HCT116 (cell line): ENCODE measurements around the gene VAV2. TPM values are rescaled to one million over a fixed set of nuclear protein-coding genes. Genes with fewer than 3 reads are reported as not detected.

ENCODE experiments used
- ATAC-seq: fragments of 200-7000 bp; cut with Tn5 transposase; 2 replicates; pipeline ENCODE4 v1.9.1; 2020; ENCODE audit warnings: mild to moderate bottlenecking, moderate library complexity
- BruUV-seq: library from RNA; stranded (reverse); fragments of 400-500 nt; replicated peaks from 2 replicates; lab custom pipeline; 2021; lab: Mats Ljungman, UMichigan
- CTCF ChIA-PET: fragments of 300-600 bp; sonication (Branson Sonifier 250); formaldehyde crosslinking; loops from one replicate; lab custom pipeline; 2021; ENCODE audit warnings: antibody characterized with exemption; lab: Charles Lee
- POLR2A ChIA-PET: fragments of 300-600, 350-600 bp; sonication (Branson Sonifier 250); formaldehyde crosslinking; loops from one replicate; lab custom pipeline; 2021; ENCODE audit warnings: antibody characterized with exemption; lab: Charles Lee
- RAD21 ChIA-PET, 2 experiments: fragments of 300-600 bp; sonication (Branson Sonifier 250); formaldehyde crosslinking; loops; one replicate each; lab custom pipeline; 2023; ENCODE audit warnings: low total read pairs in 2 of 2; ENCODE audit not compliant: uncharacterized antibody in 2 of 2, unreplicated experiment in 2 of 2, low non-redundant PET in 1 of 2; lab: Charles Lee
- DNase-seq: peaks from one replicate; pipeline ENCODE4 v3.0.0-alpha.2; 2010; ENCODE audit warnings: low read depth, low spot score
- H2AFZ ChIP-seq: fragments of 200-600 bp; shearing (Covaris generic), sonication (generic); 2 replicates; pipeline ENCODE4 v1.6.1; 2017; ENCODE audit warnings: low read depth, mixed run types, mixed read lengths, antibody characterized with exemption, low read length; ENCODE audit not compliant: poor library complexity, severe bottlenecking
- H3K27ac ChIP-seq: 2 replicates; pipeline ENCODE4 v1.5.1; 2012; ENCODE audit warnings: low read depth, low read length
- H3K27me3 ChIP-seq: fragments of 200-600 bp; sonication (generic); 2 replicates; pipeline ENCODE4 v1.6.1; 2016; ENCODE audit warnings: mixed run types, low read length, mixed read lengths; ENCODE audit not compliant: insufficient read depth
- H3K36me3 ChIP-seq, 2 experiments: fragments of 200-500 bp in 1 of 2; fragments of 200-600 bp in 1 of 2; sonication (Bioruptor generic) in 1 of 2; sonication (generic) in 1 of 2; 2 replicates each; pipeline versions ENCODE4 v1.5.1 to v1.6.1; 2014 to 2016; ENCODE audit warnings: low read length in 2 of 2, inconsistent platforms in 1 of 2, mixed read lengths in 1 of 2, mixed run types in 1 of 2; ENCODE audit not compliant: insufficient read depth in 2 of 2, control insufficient read depth in 1 of 2
- H3K4me1 ChIP-seq, 2 experiments: fragments of 200-600 bp in 1 of 2; sonication (generic) in 1 of 2; 2 replicates each; pipeline versions ENCODE4 v1.5.1 to v1.6.1; 2012 to 2017; ENCODE audit warnings: low read length in 2 of 2, inconsistent platforms in 1 of 2, mild to moderate bottlenecking in 1 of 2, mixed read lengths in 1 of 2, mixed run types in 1 of 2, moderate library complexity in 1 of 2; ENCODE audit not compliant: insufficient read depth in 2 of 2, control insufficient read depth in 1 of 2
- H3K4me2 ChIP-seq: fragments of 200-600 bp; sonication (generic); 2 replicates; pipeline ENCODE4 v1.6.1; 2017; ENCODE audit warnings: mixed run types, low read length, mixed read lengths
- H3K4me3 ChIP-seq, 2 experiments: fragments of 200-600 bp in 1 of 2; sonication (generic) in 1 of 2; replicated peaks in 1 of 2; 2 replicates each; pipeline ENCODE4 v1.5.1; 2011 to 2016; ENCODE audit warnings: low read length in 2 of 2, control low read depth in 1 of 2, low read depth in 1 of 2, mild to moderate bottlenecking in 1 of 2, mixed read lengths in 1 of 2, mixed run types in 1 of 2
- H3K79me2 ChIP-seq: fragments of 200-600 bp; sonication (generic); 2 replicates; pipeline ENCODE4 v1.6.1; 2017; ENCODE audit warnings: mild to moderate bottlenecking, mixed run types, low read length, moderate library complexity, mixed read lengths; ENCODE audit not compliant: insufficient read depth
- H3K9ac ChIP-seq: fragments of 200-600 bp; sonication (generic); 2 replicates; pipeline ENCODE4 v1.6.1; 2016; ENCODE audit warnings: low read length, mixed read lengths
- H3K9me2 ChIP-seq: fragments of 200-600 bp; sonication (generic), shearing (Covaris generic); 2 replicates; pipeline ENCODE4 v1.6.1; 2017; ENCODE audit warnings: mixed run types, mild to moderate bottlenecking, moderate library complexity; ENCODE audit not compliant: insufficient read depth
- H3K9me3 ChIP-seq, 2 experiments: fragments of 200-500 bp in 1 of 2; fragments of 200-600 bp in 1 of 2; sonication (Bioruptor generic) in 1 of 2; sonication (generic) in 1 of 2; 2 replicates each; pipeline ENCODE4 v1.6.1; 2014 to 2017; ENCODE audit warnings: low read length in 2 of 2, mixed read lengths in 2 of 2, inconsistent platforms in 1 of 2, low read depth in 1 of 2, mild to moderate bottlenecking in 1 of 2, mixed run types in 1 of 2, moderate library complexity in 1 of 2; ENCODE audit not compliant: control insufficient read depth in 1 of 2, insufficient read depth in 1 of 2
- H4K20me1 ChIP-seq: fragments of 200-600 bp; sonication (generic), shearing (Covaris generic); 2 replicates; pipeline ENCODE4 v1.6.1; 2017; ENCODE audit warnings: mixed run types, mild to moderate bottlenecking, moderate library complexity; ENCODE audit not compliant: insufficient read depth
- ATF3 ChIP-seq: IDR thresholded peaks from 2 replicates; pipeline ENCODE4 v1.6.1; 2012
- CEBPB ChIP-seq: IDR thresholded peaks from 2 replicates; pipeline ENCODE4 v1.6.1; 2012; ENCODE audit warnings: low read depth
- CTCF ChIP-seq, 3 experiments: fragments of 200-600 bp in 1 of 3; sonication (generic) in 1 of 3; IDR thresholded peaks in 2 of 3; conservative IDR thresholded peaks in 1 of 3; 2 replicates each; pipeline ENCODE4 v1.5.1; 2012 to 2017; ENCODE audit warnings: low read depth in 2 of 3, low read length in 2 of 3, antibody characterized with exemption in 1 of 3, borderline replicate concordance in 1 of 3, control low read depth in 1 of 3, mild to moderate bottlenecking in 1 of 3, mixed read lengths in 1 of 3, mixed run types in 1 of 3, moderate library complexity in 1 of 3; ENCODE audit not compliant: insufficient read depth in 1 of 3
- EZH2phosphoT487 ChIP-seq: fragments of 200-600 bp; IDR thresholded peaks from 2 replicates; pipeline ENCODE4 v1.6.1; 2018; ENCODE audit warnings: antibody characterized with exemption, borderline replicate concordance
- FOSL1 ChIP-seq: IDR thresholded peaks from 2 replicates; pipeline ENCODE4 v1.6.1; 2012; ENCODE audit warnings: low read depth
- JUND ChIP-seq: IDR thresholded peaks from 2 replicates; pipeline ENCODE4 v1.6.1; 2012
- POLR2A ChIP-seq: IDR thresholded peaks from 2 replicates; pipeline ENCODE4 v1.7.0; 2011; ENCODE audit warnings: borderline replicate concordance; ENCODE audit not compliant: insufficient read depth, insufficient read length; ENCODE audit errors: extremely low read depth
- SIN3A ChIP-seq: IDR thresholded peaks from 2 replicates; pipeline ENCODE4 v1.6.1; 2012; ENCODE audit warnings: low read depth
- SP1 ChIP-seq: IDR thresholded peaks from 2 replicates; pipeline ENCODE4 v1.6.1; 2012; ENCODE audit warnings: low read depth
- TCF7L2 ChIP-seq: IDR thresholded peaks from 2 replicates; pipeline ENCODE4 v1.7.0; 2011; ENCODE audit warnings: borderline replicate concordance, inconsistent platforms; ENCODE audit not compliant: insufficient read depth, insufficient read length; ENCODE audit errors: extremely low read depth
- YY1 ChIP-seq: IDR thresholded peaks from 2 replicates; pipeline ENCODE4 v1.6.1; 2011; ENCODE audit warnings: low read length, low read depth, moderate library complexity, mild to moderate bottlenecking; ENCODE audit not compliant: insufficient replicate concordance; ENCODE audit errors: extremely low read depth
- ZBTB33 ChIP-seq: IDR thresholded peaks from 2 replicates; pipeline ENCODE4 v1.6.1; 2011; ENCODE audit warnings: mild to moderate bottlenecking, low read length, moderate library complexity; ENCODE audit not compliant: insufficient replicate concordance; ENCODE audit errors: extremely low read depth
- ZFX ChIP-seq: fragments of 450-650 bp; IDR thresholded peaks from 2 replicates; pipeline ENCODE4 v1.6.1; 2017
- ZNF274 ChIP-seq: fragments of 200-500 bp; sonication (Bioruptor generic); IDR thresholded peaks from 2 replicates; pipeline ENCODE4 v1.6.1; 2014; ENCODE audit warnings: mild to moderate bottlenecking, low read depth, low read length, inconsistent platforms
- intact Hi-C: fragments of 100-400 bp; cut with micrococcal nuclease; formaldehyde crosslinking; loops from 2 replicates; pipeline ENCODE4 v1.10.0; 2022
- total RNA-seq: library from RNA; stranded (reverse); gene quantifications from one replicate; pipeline ENCODE4 v1.2.1, GENCODE V29; 2021; ENCODE audit not compliant: unreplicated experiment
- TF ChIP-seq, protein P1 (sequence below): IDR thresholded peaks from 2 replicates; pipeline ENCODE4 v1.6.1; 2012; ENCODE audit warnings: low read depth

The VAV2 gene
- total RNA-seq, 1 experiment from 2014 or later = 33.2 TPM

GRCh38 chr9:133978899-133979272, 13.2 kb downstream of the VAV2 start:
- intact Hi-C loops = no loop called here
- no peak overlapping the region for H2AFZ ChIP-seq
- H3K4me2 ChIP-seq = no peak overlapping the region
- no TSS peak for BruUV-seq
- H3K4me1 ChIP-seq = no peaks in the 10 kb centered on the region
- H3K9me3 ChIP-seq = no peaks in the 10 kb centered on the region
- H4K20me1 ChIP-seq = no peaks in the 10 kb centered on the region
- H3K79me2 ChIP-seq = peaks cover 93% of the 10 kb centered on the region
- TF ChIP-seq JUND (no peak), ZBTB33 (no peak), SP1 (no peak), ZNF274 (no peak), ZFX (no peak), CEBPB (no peak), POLR2A (no peak), CTCF (IDR thresholded peaks at IDR 0.05 in 2 of 3, conservative IDR thresholded peaks at IDR 0.05 in 1 of 3; ENCODE audit: borderline replicate concordance in 1 of 3, insufficient read depth in 1 of 3, low read depth in 2 of 3, low read length in 2 of 3) (no peak), FOSL1 (no peak), TCF7L2 (no peak), EZH2phosphoT487 (no peak), ATF3 (no peak), SIN3A (no peak), YY1 (no peak)
- TF ChIP-seq, protein P1, sequence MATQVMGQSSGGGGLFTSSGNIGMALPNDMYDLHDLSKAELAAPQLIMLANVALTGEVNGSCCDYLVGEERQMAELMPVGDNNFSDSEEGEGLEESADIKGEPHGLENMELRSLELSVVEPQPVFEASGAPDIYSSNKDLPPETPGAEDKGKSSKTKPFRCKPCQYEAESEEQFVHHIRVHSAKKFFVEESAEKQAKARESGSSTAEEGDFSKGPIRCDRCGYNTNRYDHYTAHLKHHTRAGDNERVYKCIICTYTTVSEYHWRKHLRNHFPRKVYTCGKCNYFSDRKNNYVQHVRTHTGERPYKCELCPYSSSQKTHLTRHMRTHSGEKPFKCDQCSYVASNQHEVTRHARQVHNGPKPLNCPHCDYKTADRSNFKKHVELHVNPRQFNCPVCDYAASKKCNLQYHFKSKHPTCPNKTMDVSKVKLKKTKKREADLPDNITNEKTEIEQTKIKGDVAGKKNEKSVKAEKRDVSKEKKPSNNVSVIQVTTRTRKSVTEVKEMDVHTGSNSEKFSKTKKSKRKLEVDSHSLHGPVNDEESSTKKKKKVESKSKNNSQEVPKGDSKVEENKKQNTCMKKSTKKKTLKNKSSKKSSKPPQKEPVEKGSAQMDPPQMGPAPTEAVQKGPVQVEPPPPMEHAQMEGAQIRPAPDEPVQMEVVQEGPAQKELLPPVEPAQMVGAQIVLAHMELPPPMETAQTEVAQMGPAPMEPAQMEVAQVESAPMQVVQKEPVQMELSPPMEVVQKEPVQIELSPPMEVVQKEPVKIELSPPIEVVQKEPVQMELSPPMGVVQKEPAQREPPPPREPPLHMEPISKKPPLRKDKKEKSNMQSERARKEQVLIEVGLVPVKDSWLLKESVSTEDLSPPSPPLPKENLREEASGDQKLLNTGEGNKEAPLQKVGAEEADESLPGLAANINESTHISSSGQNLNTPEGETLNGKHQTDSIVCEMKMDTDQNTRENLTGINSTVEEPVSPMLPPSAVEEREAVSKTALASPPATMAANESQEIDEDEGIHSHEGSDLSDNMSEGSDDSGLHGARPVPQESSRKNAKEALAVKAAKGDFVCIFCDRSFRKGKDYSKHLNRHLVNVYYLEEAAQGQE = no peak
- H3K27me3 ChIP-seq = no peaks in the 10 kb centered on the region
- ChIA-PET POLR2A (no interaction called here), RAD21 (no interaction called here), CTCF (no interaction called here)
- no peak overlapping the region for H3K4me3 ChIP-seq
- no peaks in the 10 kb centered on the region for H3K36me3 ChIP-seq
- DNase-seq (no peak), ATAC-seq (no peak)
- no peak overlapping the region for H3K27ac ChIP-seq
- H3K9ac ChIP-seq = no peak overlapping the region
- H3K9me2 ChIP-seq = no peaks in the 10 kb centered on the region
